GM23338 (cell line): ENCODE measurements around the gene TP53I3. TPM values are rescaled to one million over a fixed set of nuclear protein-coding genes. Genes with fewer than 3 reads are reported as not detected.

Experiments
- ATAC-seq: fragments of 200-7000 bp; cut with Tn5 transposase; 3 replicates; pipeline ENCODE4 v1.9.1; 2020
- DNase-seq: peaks from one replicate; pipeline ENCODE4 v3.0.0-alpha.2; 2015; ENCODE audit warnings: low spot score
- H2AFZ ChIP-seq: fragments of 200-600 bp; sonication (generic); 2 replicates; pipeline ENCODE4 v1.8.0; 2016; ENCODE audit warnings: antibody characterized with exemption, mild to moderate bottlenecking, moderate library complexity
- H3F3A ChIP-seq: fragments of 200-600 bp; sonication (generic); replicated peaks from 2 replicates; pipeline ENCODE4 v1.8.0; 2017; ENCODE audit warnings: antibody characterized with exemption, mixed run types, low read depth
- H3K27ac ChIP-seq: fragments of 200-600 bp; sonication (generic); 2 replicates; pipeline ENCODE4 v1.6.1; 2016; ENCODE audit warnings: low read depth
- H3K27me3 ChIP-seq: fragments of 200-600 bp; sonication (generic); 2 replicates; pipeline ENCODE4 v1.8.0; 2016; ENCODE audit warnings: mild to moderate bottlenecking, mixed run types, moderate library complexity; ENCODE audit not compliant: insufficient read depth
- H3K36me3 ChIP-seq: fragments of 200-600 bp; sonication (generic); 2 replicates; pipeline ENCODE4 v1.8.0; 2016; ENCODE audit warnings: mild to moderate bottlenecking; ENCODE audit not compliant: insufficient read depth
- H3K4me1 ChIP-seq: fragments of 200-600 bp; sonication (generic); 2 replicates; pipeline ENCODE4 v1.8.0; 2016; ENCODE audit warnings: mild to moderate bottlenecking, moderate library complexity; ENCODE audit not compliant: insufficient read depth
- H3K4me2 ChIP-seq: fragments of 200-600 bp; sonication (generic); 2 replicates; pipeline ENCODE4 v1.7.1; 2017; ENCODE audit warnings: mixed run types
- H3K4me3 ChIP-seq: fragments of 200-600 bp; sonication (generic); 2 replicates; pipeline ENCODE4 v1.6.1; 2016; ENCODE audit warnings: mixed run types
- H3K79me2 ChIP-seq: fragments of 200-600 bp; sonication (generic); replicated peaks from 2 replicates; pipeline ENCODE4 v1.8.0; 2017; ENCODE audit warnings: mild to moderate bottlenecking; ENCODE audit not compliant: insufficient read depth
- H3K9me2 ChIP-seq: fragments of 200-600 bp; sonication (generic); 2 replicates; pipeline ENCODE4 v1.8.0; 2017; ENCODE audit not compliant: insufficient read depth
- H4K20me1 ChIP-seq: fragments of 200-600 bp; sonication (generic); replicated peaks from 2 replicates; pipeline ENCODE4 v1.8.0; 2017; ENCODE audit warnings: mild to moderate bottlenecking; ENCODE audit not compliant: insufficient read depth
- H3K27ac Mint-ChIP-seq: 2 replicates; pipeline ENCODE4 v1.8.0; 2020; ENCODE audit warnings: inconsistent platforms, mild to moderate bottlenecking, moderate library complexity, mixed read lengths
- H3K27me3 Mint-ChIP-seq: 3 replicates; pipeline ENCODE4 v1.8.0; 2022; ENCODE audit warnings: low read depth, mild to moderate bottlenecking, moderate library complexity, mixed read lengths, inconsistent platforms; ENCODE audit not compliant: insufficient read depth, poor library complexity
- H3K36me3 Mint-ChIP-seq: 3 replicates; pipeline ENCODE4 v1.8.0; 2021; ENCODE audit warnings: low read depth, mild to moderate bottlenecking, inconsistent platforms, moderate library complexity, mixed read lengths
- H3K4me1 Mint-ChIP-seq: 3 replicates; pipeline ENCODE4 v1.8.0; 2020; ENCODE audit warnings: mild to moderate bottlenecking, inconsistent platforms, mixed read lengths
- H3K4me3 Mint-ChIP-seq: 3 replicates; pipeline ENCODE4 v1.8.0; 2021; ENCODE audit warnings: moderate library complexity, mild to moderate bottlenecking, inconsistent platforms, mixed read lengths
- H3K9me3 Mint-ChIP-seq: 3 replicates; pipeline ENCODE4 v1.8.0; 2020; ENCODE audit warnings: moderate library complexity, mild to moderate bottlenecking, inconsistent platforms, mixed read lengths
- CREB1 ChIP-seq: fragments of 250-450 bp; sonication (Bioruptor Pico); IDR thresholded peaks from 2 replicates; pipeline ENCODE4 v1.5.0; 2020; ENCODE audit warnings: low read depth, mild to moderate bottlenecking, moderate library complexity
- EZH2 ChIP-seq: fragments of 200-600 bp; sonication (generic); IDR thresholded peaks from one replicate; pipeline ENCODE4 v1.8.0; 2017; ENCODE audit warnings: antibody characterized with exemption, mild to moderate bottlenecking, low read depth; ENCODE audit not compliant: unreplicated experiment
- EZH2phosphoT487 ChIP-seq: fragments of 200-600 bp; sonication (generic); IDR thresholded peaks from one replicate; pipeline ENCODE4 v1.8.1; 2018; ENCODE audit warnings: antibody characterized with exemption; ENCODE audit not compliant: unreplicated experiment
- JUNB ChIP-seq: IDR thresholded peaks from one replicate; pipeline ENCODE4 v1.6.1; 2016; ENCODE audit warnings: antibody characterized with exemption; ENCODE audit not compliant: unreplicated experiment
- NANOG ChIP-seq: IDR thresholded peaks from 2 replicates; pipeline ENCODE4 v1.6.1; 2016; ENCODE audit warnings: antibody characterized with exemption, borderline replicate concordance
- POLR2AphosphoS5 ChIP-seq: IDR thresholded peaks from 2 replicates; pipeline ENCODE4 v1.6.1; 2016; ENCODE audit warnings: antibody characterized with exemption, low read depth
- STAT1 ChIP-seq: IDR thresholded peaks from one replicate; pipeline ENCODE4 v1.6.1; 2016; ENCODE audit warnings: antibody characterized with exemption; ENCODE audit not compliant: unreplicated experiment
- ZNF114 ChIP-seq: fragments of 250-450 bp; sonication (Bioruptor Pico); IDR thresholded peaks from 2 replicates; pipeline ENCODE4 v1.5.0; 2020; ENCODE audit warnings: mild to moderate bottlenecking, moderate library complexity
- ZNF331 ChIP-seq: fragments of 250-450 bp; sonication (Bioruptor Pico); IDR thresholded peaks from 2 replicates; pipeline ENCODE4 v1.5.0; 2020; ENCODE audit warnings: low read depth, mild to moderate bottlenecking, moderate library complexity
- polyA plus RNA-seq: library from polyadenylated mRNA; unstranded; fragments of >200 nt; fragmentation: Nextera tagmentation; extraction: Ambion mirVana; gene quantifications from 2 replicates; pipeline ENCODE4 v1.2.1, GENCODE V29; 2016
- total RNA-seq: library from RNA; depleted of rRNA; stranded (reverse); fragments of >200 nt; shearing (Covaris generic); gene quantifications from 2 replicates; pipeline ENCODE4 v1.2.3, GENCODE V29; 2014
- TF ChIP-seq, protein P1 (sequence below), 2 experiments: fragments of 200-600 bp in 1 of 2; sonication (generic) in 1 of 2; conservative IDR thresholded peaks; 2 replicates each; pipeline versions ENCODE4 v1.5.1 to v1.6.1; 2016 to 2017; ENCODE audit warnings: antibody characterized with exemption in 2 of 2, low read depth in 2 of 2, mild to moderate bottlenecking in 2 of 2, moderate library complexity in 1 of 2
- TF ChIP-seq, protein P2 (sequence below): IDR thresholded peaks from one replicate; pipeline ENCODE4 v1.6.1; 2018; ENCODE audit warnings: antibody characterized with exemption; ENCODE audit not compliant: unreplicated experiment
- TF ChIP-seq, protein P3 (sequence below): IDR thresholded peaks from 2 replicates; pipeline ENCODE4 v1.6.1; 2016; ENCODE audit warnings: antibody characterized with exemption
- TF ChIP-seq, protein P4 (sequence below): fragments of 250-450 bp; sonication (Bioruptor Pico); IDR thresholded peaks from 2 replicates; pipeline ENCODE4 v1.5.0; 2020; ENCODE audit warnings: mild to moderate bottlenecking, moderate library complexity

Gene TP53I3
- total and polyA plus RNA-seq, 2 experiments from 2014 or later = 27.8 to 36.5 TPM

- peaks cover 38% of the 10 kb centered on the region for H3K36me3 Mint-ChIP-seq
- Histone ChIP-seq H3K79me2 (peaks cover 94% of the 10 kb centered on the region), H3F3A (no peaks in the 10 kb centered on the region), H3K27ac (no peak overlapping the region), H3K9me2 (no peaks in the 10 kb centered on the region), H3K4me3 (no peak overlapping the region), H2AFZ (no peak overlapping the region), H3K27me3 (no peaks in the 10 kb centered on the region), H3K4me2 (no peak overlapping the region), H4K20me1 (peaks cover 23% of the 10 kb centered on the region), H3K4me1 (no peaks in the 10 kb centered on the region), H3K36me3 (peaks cover 29% of the 10 kb centered on the region)
- H3K9me3 Mint-ChIP-seq = no peaks in the 10 kb centered on the region
- DNase-seq = no peak
- TF ChIP-seq EZH2phosphoT487 (no peak), POLR2AphosphoS5 (no peak), STAT1 (no peak), ZNF114 (CRISPR knock-in tag) (no peak), ZNF331 (CRISPR knock-in tag) (no peak), EZH2 (no peak), JUNB (no peak), CREB1 (CRISPR knock-in tag) (no peak), NANOG (no peak)
- TF ChIP-seq, protein P1, sequence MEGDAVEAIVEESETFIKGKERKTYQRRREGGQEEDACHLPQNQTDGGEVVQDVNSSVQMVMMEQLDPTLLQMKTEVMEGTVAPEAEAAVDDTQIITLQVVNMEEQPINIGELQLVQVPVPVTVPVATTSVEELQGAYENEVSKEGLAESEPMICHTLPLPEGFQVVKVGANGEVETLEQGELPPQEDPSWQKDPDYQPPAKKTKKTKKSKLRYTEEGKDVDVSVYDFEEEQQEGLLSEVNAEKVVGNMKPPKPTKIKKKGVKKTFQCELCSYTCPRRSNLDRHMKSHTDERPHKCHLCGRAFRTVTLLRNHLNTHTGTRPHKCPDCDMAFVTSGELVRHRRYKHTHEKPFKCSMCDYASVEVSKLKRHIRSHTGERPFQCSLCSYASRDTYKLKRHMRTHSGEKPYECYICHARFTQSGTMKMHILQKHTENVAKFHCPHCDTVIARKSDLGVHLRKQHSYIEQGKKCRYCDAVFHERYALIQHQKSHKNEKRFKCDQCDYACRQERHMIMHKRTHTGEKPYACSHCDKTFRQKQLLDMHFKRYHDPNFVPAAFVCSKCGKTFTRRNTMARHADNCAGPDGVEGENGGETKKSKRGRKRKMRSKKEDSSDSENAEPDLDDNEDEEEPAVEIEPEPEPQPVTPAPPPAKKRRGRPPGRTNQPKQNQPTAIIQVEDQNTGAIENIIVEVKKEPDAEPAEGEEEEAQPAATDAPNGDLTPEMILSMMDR (conservative IDR thresholded peaks at IDR 0.05; ENCODE audit: low read depth in 2 of 2) = no peak
- TF ChIP-seq, protein P2, sequence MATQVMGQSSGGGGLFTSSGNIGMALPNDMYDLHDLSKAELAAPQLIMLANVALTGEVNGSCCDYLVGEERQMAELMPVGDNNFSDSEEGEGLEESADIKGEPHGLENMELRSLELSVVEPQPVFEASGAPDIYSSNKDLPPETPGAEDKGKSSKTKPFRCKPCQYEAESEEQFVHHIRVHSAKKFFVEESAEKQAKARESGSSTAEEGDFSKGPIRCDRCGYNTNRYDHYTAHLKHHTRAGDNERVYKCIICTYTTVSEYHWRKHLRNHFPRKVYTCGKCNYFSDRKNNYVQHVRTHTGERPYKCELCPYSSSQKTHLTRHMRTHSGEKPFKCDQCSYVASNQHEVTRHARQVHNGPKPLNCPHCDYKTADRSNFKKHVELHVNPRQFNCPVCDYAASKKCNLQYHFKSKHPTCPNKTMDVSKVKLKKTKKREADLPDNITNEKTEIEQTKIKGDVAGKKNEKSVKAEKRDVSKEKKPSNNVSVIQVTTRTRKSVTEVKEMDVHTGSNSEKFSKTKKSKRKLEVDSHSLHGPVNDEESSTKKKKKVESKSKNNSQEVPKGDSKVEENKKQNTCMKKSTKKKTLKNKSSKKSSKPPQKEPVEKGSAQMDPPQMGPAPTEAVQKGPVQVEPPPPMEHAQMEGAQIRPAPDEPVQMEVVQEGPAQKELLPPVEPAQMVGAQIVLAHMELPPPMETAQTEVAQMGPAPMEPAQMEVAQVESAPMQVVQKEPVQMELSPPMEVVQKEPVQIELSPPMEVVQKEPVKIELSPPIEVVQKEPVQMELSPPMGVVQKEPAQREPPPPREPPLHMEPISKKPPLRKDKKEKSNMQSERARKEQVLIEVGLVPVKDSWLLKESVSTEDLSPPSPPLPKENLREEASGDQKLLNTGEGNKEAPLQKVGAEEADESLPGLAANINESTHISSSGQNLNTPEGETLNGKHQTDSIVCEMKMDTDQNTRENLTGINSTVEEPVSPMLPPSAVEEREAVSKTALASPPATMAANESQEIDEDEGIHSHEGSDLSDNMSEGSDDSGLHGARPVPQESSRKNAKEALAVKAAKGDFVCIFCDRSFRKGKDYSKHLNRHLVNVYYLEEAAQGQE = no peak
- TF ChIP-seq, protein P3, sequence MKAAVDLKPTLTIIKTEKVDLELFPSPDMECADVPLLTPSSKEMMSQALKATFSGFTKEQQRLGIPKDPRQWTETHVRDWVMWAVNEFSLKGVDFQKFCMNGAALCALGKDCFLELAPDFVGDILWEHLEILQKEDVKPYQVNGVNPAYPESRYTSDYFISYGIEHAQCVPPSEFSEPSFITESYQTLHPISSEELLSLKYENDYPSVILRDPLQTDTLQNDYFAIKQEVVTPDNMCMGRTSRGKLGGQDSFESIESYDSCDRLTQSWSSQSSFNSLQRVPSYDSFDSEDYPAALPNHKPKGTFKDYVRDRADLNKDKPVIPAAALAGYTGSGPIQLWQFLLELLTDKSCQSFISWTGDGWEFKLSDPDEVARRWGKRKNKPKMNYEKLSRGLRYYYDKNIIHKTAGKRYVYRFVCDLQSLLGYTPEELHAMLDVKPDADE = no peak
- TF ChIP-seq, protein P4, sequence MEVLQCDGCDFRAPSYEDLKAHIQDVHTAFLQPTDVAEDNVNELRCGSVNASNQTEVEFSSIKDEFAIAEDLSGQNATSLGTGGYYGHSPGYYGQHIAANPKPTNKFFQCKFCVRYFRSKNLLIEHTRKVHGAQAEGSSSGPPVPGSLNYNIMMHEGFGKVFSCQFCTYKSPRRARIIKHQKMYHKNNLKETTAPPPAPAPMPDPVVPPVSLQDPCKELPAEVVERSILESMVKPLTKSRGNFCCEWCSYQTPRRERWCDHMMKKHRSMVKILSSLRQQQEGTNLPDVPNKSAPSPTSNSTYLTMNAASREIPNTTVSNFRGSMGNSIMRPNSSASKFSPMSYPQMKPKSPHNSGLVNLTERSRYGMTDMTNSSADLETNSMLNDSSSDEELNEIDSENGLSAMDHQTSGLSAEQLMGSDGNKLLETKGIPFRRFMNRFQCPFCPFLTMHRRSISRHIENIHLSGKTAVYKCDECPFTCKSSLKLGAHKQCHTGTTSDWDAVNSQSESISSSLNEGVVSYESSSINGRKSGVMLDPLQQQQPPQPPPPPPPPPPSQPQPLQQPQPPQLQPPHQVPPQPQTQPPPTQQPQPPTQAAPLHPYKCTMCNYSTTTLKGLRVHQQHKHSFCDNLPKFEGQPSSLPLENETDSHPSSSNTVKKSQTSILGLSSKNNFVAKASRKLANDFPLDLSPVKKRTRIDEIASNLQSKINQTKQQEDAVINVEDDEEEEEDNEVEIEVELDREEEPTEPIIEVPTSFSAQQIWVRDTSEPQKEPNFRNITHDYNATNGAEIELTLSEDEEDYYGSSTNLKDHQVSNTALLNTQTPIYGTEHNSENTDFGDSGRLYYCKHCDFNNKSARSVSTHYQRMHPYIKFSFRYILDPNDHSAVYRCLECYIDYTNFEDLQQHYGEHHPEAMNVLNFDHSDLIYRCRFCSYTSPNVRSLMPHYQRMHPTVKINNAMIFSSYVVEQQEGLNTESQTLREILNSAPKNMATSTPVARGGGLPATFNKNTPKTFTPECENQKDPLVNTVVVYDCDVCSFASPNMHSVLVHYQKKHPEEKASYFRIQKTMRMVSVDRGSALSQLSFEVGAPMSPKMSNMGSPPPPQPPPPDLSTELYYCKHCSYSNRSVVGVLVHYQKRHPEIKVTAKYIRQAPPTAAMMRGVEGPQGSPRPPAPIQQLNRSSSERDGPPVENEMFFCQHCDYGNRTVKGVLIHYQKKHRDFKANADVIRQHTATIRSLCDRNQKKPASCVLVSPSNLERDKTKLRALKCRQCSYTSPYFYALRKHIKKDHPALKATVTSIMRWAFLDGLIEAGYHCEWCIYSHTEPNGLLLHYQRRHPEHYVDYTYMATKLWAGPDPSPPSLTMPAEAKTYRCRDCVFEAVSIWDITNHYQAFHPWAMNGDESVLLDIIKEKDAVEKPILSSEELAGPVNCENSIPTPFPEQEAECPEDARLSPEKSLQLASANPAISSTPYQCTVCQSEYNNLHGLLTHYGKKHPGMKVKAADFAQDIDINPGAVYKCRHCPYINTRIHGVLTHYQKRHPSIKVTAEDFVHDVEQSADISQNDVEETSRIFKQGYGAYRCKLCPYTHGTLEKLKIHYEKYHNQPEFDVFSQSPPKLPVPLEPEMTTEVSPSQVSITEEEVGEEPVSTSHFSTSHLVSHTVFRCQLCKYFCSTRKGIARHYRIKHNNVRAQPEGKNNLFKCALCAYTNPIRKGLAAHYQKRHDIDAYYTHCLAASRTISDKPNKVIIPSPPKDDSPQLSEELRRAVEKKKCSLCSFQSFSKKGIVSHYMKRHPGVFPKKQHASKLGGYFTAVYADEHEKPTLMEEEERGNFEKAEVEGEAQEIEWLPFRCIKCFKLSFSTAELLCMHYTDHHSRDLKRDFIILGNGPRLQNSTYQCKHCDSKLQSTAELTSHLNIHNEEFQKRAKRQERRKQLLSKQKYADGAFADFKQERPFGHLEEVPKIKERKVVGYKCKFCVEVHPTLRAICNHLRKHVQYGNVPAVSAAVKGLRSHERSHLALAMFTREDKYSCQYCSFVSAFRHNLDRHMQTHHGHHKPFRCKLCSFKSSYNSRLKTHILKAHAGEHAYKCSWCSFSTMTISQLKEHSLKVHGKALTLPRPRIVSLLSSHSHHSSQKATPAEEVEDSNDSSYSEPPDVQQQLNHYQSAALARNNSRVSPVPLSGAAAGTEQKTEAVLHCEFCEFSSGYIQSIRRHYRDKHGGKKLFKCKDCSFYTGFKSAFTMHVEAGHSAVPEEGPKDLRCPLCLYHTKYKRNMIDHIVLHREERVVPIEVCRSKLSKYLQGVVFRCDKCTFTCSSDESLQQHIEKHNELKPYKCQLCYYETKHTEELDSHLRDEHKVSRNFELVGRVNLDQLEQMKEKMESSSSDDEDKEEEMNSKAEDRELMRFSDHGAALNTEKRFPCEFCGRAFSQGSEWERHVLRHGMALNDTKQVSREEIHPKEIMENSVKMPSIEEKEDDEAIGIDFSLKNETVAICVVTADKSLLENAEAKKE = no peak
- H3K4me3 Mint-ChIP-seq = no peak overlapping the region
- H3K27ac Mint-ChIP-seq = no peak overlapping the region
- H3K27me3 Mint-ChIP-seq = peaks cover 2% of the 10 kb centered on the region
- H3K4me1 Mint-ChIP-seq = no peaks in the 10 kb centered on the region; the same call in 2 of the 3 replicates
- ATAC-seq = no peak
Measured at GRCh38 chr2:24038786-24039499, 45.7 kb downstream of the TP53I3 start.
